SK-N-SH treated with all-trans-retinoic acid at 6 μM for 48 hours (cell line): ENCODE results near the gene SUPT3H.

Experiments used
- BACH2 ChIP-seq: fragments of 250-450 bp; sonication (Bioruptor Pico); IDR thresholded peaks from 2 replicates; pipeline ENCODE4 v1.9.0; 2021; ENCODE audit warnings: mild to moderate bottlenecking, borderline replicate concordance
- CSDC2 ChIP-seq: fragments of 250-450 bp; sonication (Bioruptor Pico); IDR thresholded peaks from 2 replicates; pipeline ENCODE4 v1.5.0; 2020; ENCODE audit warnings: mild to moderate bottlenecking, moderate library complexity
- GLIS3 ChIP-seq: fragments of 250-450 bp; sonication (Bioruptor Pico); IDR thresholded peaks from 2 replicates; pipeline ENCODE4 v1.5.0; 2020; ENCODE audit warnings: mild to moderate bottlenecking, moderate library complexity
- PPARA ChIP-seq: fragments of 250-450 bp; sonication (Bioruptor Pico); IDR thresholded peaks from 2 replicates; pipeline ENCODE4 v1.5.0; 2020; ENCODE audit warnings: mild to moderate bottlenecking, borderline replicate concordance
- TOX ChIP-seq: fragments of 250-450 bp; sonication (Bioruptor Pico); IDR thresholded peaks from 2 replicates; pipeline ENCODE4 v1.8.0; 2021; ENCODE audit warnings: mild to moderate bottlenecking, moderate library complexity, borderline replicate concordance
- ZC3H10 ChIP-seq: fragments of 250-450 bp; sonication (Bioruptor Pico); IDR thresholded peaks from 2 replicates; pipeline ENCODE4 v1.5.1; 2021; ENCODE audit warnings: mild to moderate bottlenecking, moderate library complexity
- ZFP30 ChIP-seq: fragments of 450-650 bp; formaldehyde crosslinking; IDR thresholded peaks from 2 replicates; pipeline ENCODE4 v1.5.0; 2022; ENCODE audit warnings: mild to moderate bottlenecking, moderate library complexity
- ZNF70 ChIP-seq: fragments of 450-650 bp; formaldehyde crosslinking; IDR thresholded peaks from 2 replicates; pipeline ENCODE4 v1.5.0; 2020; ENCODE audit warnings: mild to moderate bottlenecking, moderate library complexity
- ZNF8 ChIP-seq: fragments of 450-650 bp; formaldehyde crosslinking; IDR thresholded peaks from 2 replicates; pipeline ENCODE4 v1.5.0; 2020; ENCODE audit warnings: mild to moderate bottlenecking, moderate library complexity
- TF ChIP-seq, protein P1 (sequence below): fragments of 250-450 bp; sonication (Bioruptor Pico); IDR thresholded peaks from 2 replicates; pipeline ENCODE4 v1.5.1; 2020; ENCODE audit warnings: low read depth, mild to moderate bottlenecking, moderate library complexity

DNA sequence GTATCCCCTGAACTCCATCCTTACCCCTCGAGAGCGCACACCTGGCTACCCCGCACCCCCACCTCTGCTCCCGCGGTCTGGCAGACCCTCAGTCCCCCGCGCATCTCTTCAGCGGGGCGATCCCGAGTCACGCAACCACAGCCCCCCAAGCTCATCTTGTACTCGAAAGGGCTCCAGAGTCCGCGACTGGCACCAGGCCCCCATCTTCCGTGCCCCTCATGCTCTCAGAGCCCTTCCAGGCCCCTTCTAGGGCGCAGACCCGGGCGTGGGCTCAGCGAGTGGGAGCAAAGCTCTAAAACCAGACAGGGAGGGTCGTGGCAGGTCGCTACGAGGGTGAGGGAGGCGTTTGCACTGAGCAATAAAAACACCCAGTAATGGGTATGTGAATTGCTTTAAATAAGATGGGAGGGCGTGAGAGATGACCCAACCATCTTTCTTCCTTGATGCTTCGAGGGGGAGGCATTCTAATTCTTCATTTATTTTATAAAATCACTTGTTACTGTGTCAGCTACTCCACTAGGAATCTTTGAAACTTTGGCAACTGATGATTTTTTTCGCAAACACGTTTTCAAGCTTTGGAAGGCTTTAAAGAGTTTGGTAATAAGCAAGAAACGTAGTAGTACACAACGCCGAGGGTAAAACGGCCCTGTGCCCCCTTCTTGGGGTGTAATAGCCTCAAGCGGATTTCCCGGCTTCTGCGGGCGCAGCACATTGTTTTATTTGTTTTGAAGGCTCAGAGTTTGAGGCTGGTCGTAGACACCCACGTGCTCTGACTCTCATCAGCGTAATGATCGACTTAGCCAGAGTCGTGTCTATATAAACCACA, 42.6 kb upstream of the SUPT3H start:
- TF ChIP-seq ZFP30 (no peak), ZNF70 (CRISPR knock-in tag) (no peak), CSDC2 (no peak), BACH2 (no peak), ZC3H10 (CRISPR knock-in tag) (no peak), TOX (no peak), ZNF8 (CRISPR knock-in tag) (no peak), GLIS3 (CRISPR knock-in tag) (no peak), PPARA (CRISPR knock-in tag) (no peak)
- TF ChIP-seq, protein P1, sequence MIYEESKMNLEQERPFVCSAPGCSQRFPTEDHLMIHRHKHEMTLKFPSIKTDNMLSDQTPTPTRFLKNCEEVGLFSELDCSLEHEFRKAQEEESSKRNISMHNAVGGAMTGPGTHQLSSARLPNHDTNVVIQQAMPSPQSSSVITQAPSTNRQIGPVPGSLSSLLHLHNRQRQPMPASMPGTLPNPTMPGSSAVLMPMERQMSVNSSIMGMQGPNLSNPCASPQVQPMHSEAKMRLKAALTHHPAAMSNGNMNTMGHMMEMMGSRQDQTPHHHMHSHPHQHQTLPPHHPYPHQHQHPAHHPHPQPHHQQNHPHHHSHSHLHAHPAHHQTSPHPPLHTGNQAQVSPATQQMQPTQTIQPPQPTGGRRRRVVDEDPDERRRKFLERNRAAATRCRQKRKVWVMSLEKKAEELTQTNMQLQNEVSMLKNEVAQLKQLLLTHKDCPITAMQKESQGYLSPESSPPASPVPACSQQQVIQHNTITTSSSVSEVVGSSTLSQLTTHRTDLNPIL (CRISPR knock-in tag), result no peak
